ENCODE data around the gene OR4C45. TPM values are rescaled to one million over a fixed set of nuclear protein-coding genes. Genes with fewer than 3 reads are reported as not detected.
"Not testable (repeated sequence)": the region's sequence is repeated elsewhere in the genome, so short reads cannot be mapped to it uniquely, and the experiment has no call there.

OR4C45 gene
- total and polyA plus RNA-seq, 8 donors, result not detected

GRCh38 chr11:50078001-50078400 lies 45.3 kb downstream of the OR4C45 start:
- 69 to 87% (median 81%) methylated on average over 1 of the region's 1 CpG for WGBS, 5 donors
- Histone ChIP-seq H3K4me3 (no peak overlapping the region), H3K9me3 (peaks cover 6 to 66% (median 48%) of the 10 kb centered on the region in 4 donors), H3K27me3 (no peaks in the 10 kb centered on the region), H3K27ac (no peak overlapping the region), H3K4me1 (no peaks in the 10 kb centered on the region), H3K36me3 (no peaks in the 10 kb centered on the region)
- DNase-seq, result no peak
- TF ChIP-seq POLR2A (IDR thresholded peaks at IDR 0.05) (no peak), EP300 (IDR thresholded peaks at IDR 0.05) (no peak), POLR2AphosphoS5 (IDR thresholded peaks at IDR 0.05) (no peak), CTCF (IDR thresholded peaks at IDR 0.05) (no peak)
- intact Hi-C loops (cut with DNase I; ENCODE audit: low total_unique reads), result no loop called here

- DNase-seq; H3K36me3 ChIP-seq; H3K27ac ChIP-seq; H3K4me1 ChIP-seq; H3K27me3 ChIP-seq; intact Hi-C loops (cut with DNase I; ENCODE audit: low total_unique reads); H3K4me3 ChIP-seq: not testable (repeated sequence)
- peaks cover 6 to 63% (median 40%) of the 10 kb centered on the region in 4 donors for H3K9me3 ChIP-seq
Measured at GRCh38 chr11:50078946-50079345, 46.3 kb downstream of the OR4C45 start.

GRCh38 chr11:50080256-50080655 lies 47.6 kb downstream of the OR4C45 start:
- no peak overlapping the region for H3K4me3 ChIP-seq
- H3K9me3 ChIP-seq, result peaks cover 5 to 57% (median 34%) of the 10 kb centered on the region in 4 donors
- no peak for TF ChIP-seq EP300 (IDR thresholded peaks at IDR 0.05)
- no peak for TF ChIP-seq CTCF (IDR thresholded peaks at IDR 0.05)
- no peak for TF ChIP-seq POLR2A (IDR thresholded peaks at IDR 0.05)
- no peak for TF ChIP-seq POLR2AphosphoS5 (IDR thresholded peaks at IDR 0.05)
- H3K27ac ChIP-seq, result no peak overlapping the region
- no peak for DNase-seq
- intact Hi-C loops (cut with DNase I; ENCODE audit: low total_unique reads), result no loop called here
- no peaks in the 10 kb centered on the region for H3K4me1 ChIP-seq
- no peaks in the 10 kb centered on the region for H3K36me3 ChIP-seq
- H3K27me3 ChIP-seq, result no peaks in the 10 kb centered on the region

Other genes with a start within 250 kb of the OR4C45 start
- gene OR4C13, start 80.5 kb upstream of the OR4C45 start, total RNA-seq, result not detected
- not detected for gene OR4C13, start 80.5 kb upstream of the OR4C45 start, polyA plus RNA-seq
- gene OR4C12, start 50.3 kb upstream of the OR4C45 start, total RNA-seq, result not detected
- gene OR4C12, start 50.3 kb upstream of the OR4C45 start, polyA plus RNA-seq, result not detected

All from stomach (tissue), 9 donors.